GM12891 (cell line): ENCODE results near the gene FBXL7.

Experiments
- DNase-seq: peaks from one replicate; pipeline ENCODE4 v3.0.0; 2011; ENCODE audit warnings: low spot score; ENCODE audit not compliant: insufficient read length
- FAIRE-seq: peaks from 2 replicates; lab custom pipeline; 2011; peaks lifted over from hg19 to GRCh38; lab: Jason Lieb, UNC
- PAX5 ChIP-seq: IDR thresholded peaks from 2 replicates; pipeline ENCODE4 v1.6.1; 2011; ENCODE audit warnings: low read length, moderate library complexity, mild to moderate bottlenecking; ENCODE audit not compliant: insufficient read depth, severe bottlenecking
- POLR2A ChIP-seq: IDR thresholded peaks from 2 replicates; pipeline ENCODE4 v1.6.1; 2011; ENCODE audit warnings: low read depth, low read length, control low read depth
- POLR2AphosphoS5 ChIP-seq: IDR thresholded peaks from 2 replicates; pipeline ENCODE4 v1.6.1; 2011; ENCODE audit warnings: low read depth, low read length, control low read depth
- POU2F2 ChIP-seq: IDR thresholded peaks from 2 replicates; pipeline ENCODE4 v1.6.1; 2011; ENCODE audit warnings: low read depth, mild to moderate bottlenecking, control low read depth, low read length, moderate library complexity
- SPI1 ChIP-seq: IDR thresholded peaks from 2 replicates; pipeline ENCODE4 v1.6.1; 2011; ENCODE audit warnings: low read depth, low read length, control low read depth
- TAF1 ChIP-seq: IDR thresholded peaks from 2 replicates; pipeline ENCODE4 v1.6.1; 2011; ENCODE audit warnings: low read depth, low read length, control low read depth

Gene FBXL7

DNA sequence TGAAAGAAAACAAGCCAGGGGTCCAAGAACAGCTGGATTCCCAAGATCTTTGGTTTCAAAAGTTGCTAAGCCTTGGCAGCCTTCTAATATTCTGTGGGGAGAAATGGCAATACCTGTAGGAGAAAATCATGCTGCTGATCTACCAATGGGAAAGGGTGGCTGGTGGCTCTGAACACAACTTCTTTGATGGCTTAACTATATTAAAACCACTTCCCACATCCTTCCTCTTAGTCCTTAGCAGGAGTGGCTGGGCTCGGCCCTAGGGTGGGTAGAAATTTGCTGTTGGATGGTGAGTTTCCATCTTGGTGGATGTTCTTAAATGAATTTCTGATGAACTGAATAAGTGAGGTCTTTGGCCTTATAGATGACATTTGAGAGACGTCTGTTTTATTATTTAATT is 19.5 kb upstream of the FBXL7 start:
- FAIRE-seq (no peak), DNase-seq (no peak)
- TF ChIP-seq TAF1 (no peak), POU2F2 (no peak), PAX5 (no peak), POLR2A (no peak), POLR2AphosphoS5 (no peak), SPI1 (no peak)

- DNase-seq = no peak
- no peak for FAIRE-seq
- no peak for TF ChIP-seq POLR2AphosphoS5
- TF ChIP-seq PAX5 = no peak
- TF ChIP-seq SPI1 = no peak
- no peak for TF ChIP-seq TAF1
- TF ChIP-seq POU2F2 = no peak
- no peak for TF ChIP-seq POLR2A
Observed at GRCh38 chr5:15483351-15484097, 16.5 kb upstream of the FBXL7 start.

DNA sequence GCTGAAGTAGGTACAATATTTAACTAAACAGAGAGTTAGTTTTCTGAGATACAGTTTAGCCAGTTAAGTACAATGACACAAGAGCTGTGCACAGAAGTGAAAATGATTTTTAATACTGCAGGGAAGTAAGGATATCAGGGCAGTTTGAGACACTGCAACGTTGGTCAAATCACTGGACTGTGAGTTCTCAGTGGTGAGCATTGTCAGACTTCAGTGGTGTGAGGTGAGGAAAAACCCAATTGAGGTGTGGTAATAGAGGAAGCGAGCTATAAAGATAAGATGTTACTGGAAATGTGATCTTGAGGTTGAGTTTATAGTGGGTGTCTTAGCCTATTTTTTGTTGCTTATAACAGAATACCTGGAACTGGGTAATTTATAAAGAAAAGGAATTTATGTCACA is 12.8 kb upstream of the FBXL7 start:
- FAIRE-seq (no peak), DNase-seq (no peak)
- TF ChIP-seq TAF1 (no peak), PAX5 (no peak), SPI1 (peak; percentile 46), POLR2AphosphoS5 (no peak), POLR2A (no peak), POU2F2 (no peak)

GRCh38 chr5:15489571-15490235 is 10.3 kb upstream of the FBXL7 start:
- no peak for FAIRE-seq
- TF ChIP-seq PAX5 = no peak
- no peak for TF ChIP-seq POLR2AphosphoS5
- TF ChIP-seq SPI1 = no peak
- TF ChIP-seq TAF1 = no peak
- no peak for TF ChIP-seq POLR2A
- TF ChIP-seq POU2F2 = no peak
- no peak for DNase-seq

DNA sequence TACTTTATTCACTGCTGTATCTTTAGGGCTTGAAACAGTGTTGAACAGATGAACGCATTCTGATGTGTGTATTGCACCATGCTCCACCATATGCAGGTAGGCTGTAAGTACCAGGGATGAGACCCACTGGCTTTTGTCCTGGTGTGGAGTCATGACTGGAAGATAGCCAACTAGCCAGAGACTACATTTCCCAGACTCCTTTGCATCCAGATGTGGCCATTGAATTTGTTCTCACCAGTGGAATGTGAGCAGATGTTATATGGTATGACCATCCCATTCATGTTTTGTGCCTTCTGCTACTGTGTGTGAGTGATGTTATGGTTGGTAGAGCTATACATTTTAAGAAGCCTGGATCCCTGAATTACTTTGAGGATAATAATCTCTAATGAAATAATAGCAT is 7.4 kb upstream of the FBXL7 start:
- FAIRE-seq = no peak
- no peak for TF ChIP-seq POLR2A
- TF ChIP-seq SPI1 = no peak
- no peak for TF ChIP-seq POU2F2
- no peak for TF ChIP-seq PAX5
- no peak for TF ChIP-seq TAF1
- no peak for TF ChIP-seq POLR2AphosphoS5
- no peak for DNase-seq

GRCh38 chr5:15493501-15493900 is 6.5 kb upstream of the FBXL7 start:
- no peak for TF ChIP-seq TAF1
- no peak for TF ChIP-seq SPI1
- TF ChIP-seq PAX5 = no peak
- no peak for TF ChIP-seq POU2F2
- no peak for TF ChIP-seq POLR2A
- TF ChIP-seq POLR2AphosphoS5 = no peak
- FAIRE-seq = no peak

GRCh38 chr5:15495026-15495425 is 5.0 kb upstream of the FBXL7 start:
- DNase-seq (no peak), FAIRE-seq (no peak)
- TF ChIP-seq PAX5 = no peak
- no peak for TF ChIP-seq TAF1
- TF ChIP-seq POLR2A = no peak
- TF ChIP-seq POU2F2 = no peak

More at GRCh38 chr5:15493501-15493900, 6.5 kb upstream of the FBXL7 start:
- DNase-seq = no peak

DNA sequence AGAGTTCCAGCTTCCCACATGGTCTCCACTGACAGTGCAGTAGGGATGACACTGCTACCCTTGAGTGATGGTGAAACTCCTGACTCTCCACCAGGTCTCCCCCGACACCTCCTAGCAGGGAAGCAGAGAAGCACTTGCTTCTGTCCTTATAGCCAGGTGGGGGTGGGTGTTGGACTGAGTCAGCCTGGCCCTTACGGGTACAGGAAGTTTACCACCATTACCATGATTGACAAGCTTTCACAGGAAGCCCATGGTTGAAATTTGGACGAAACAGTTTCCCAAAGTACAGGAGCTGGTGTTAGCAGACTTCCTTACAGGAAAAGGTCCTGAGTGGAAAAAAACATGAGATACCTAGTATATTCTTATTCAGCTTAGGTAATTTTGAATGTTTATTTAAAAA is 3.1 kb upstream of the FBXL7 start:
- TF ChIP-seq POLR2A (no peak), SPI1 (no peak), POLR2AphosphoS5 (no peak), POU2F2 (no peak), TAF1 (no peak), PAX5 (no peak)
- FAIRE-seq (no peak), DNase-seq (no peak)

GRCh38 chr5:15500325-15501001 is 483 bp downstream of the FBXL7 start:
- DNase-seq = no peak
- FAIRE-seq = no peak
- TF ChIP-seq POLR2AphosphoS5 = no peak
- no peak for TF ChIP-seq TAF1

DNA sequence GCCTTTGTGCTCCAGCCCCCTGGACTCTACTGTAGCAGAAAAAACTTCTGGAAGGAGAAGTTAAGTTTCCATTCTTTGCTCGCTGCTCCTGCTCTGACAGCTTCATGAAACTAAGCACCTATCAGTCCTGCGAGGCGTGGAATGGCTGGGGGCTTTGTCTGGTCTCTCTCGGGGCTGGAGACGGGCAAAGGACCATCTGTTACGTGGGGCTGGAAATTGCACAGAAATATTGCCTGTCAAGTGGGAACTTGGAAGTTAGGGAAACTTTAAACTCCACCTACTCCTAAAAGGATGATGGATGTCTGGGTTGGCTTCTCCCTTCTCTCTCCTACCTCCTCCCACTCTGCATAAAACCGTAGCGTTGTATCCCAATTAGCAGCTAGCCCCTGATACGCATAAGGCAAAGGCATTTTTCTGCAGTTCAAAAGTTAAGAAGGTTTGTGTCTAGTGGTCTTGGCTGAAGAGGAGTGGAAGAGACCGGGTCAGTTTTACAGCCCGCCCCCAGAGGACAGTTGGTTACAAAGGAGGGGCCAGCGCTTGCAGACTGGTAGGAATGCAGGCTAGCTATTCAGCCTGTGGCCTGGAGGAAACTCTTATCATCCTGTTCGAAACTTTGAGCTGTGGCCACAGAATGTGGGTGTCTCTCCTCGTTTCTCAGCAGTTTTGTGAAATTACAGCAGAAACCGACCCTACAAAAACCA is 1.3 kb downstream of the FBXL7 start:
- TF ChIP-seq POU2F2 (no peak), POLR2A (no peak), SPI1 (no peak), PAX5 (no peak), POLR2AphosphoS5 (no peak), TAF1 (no peak)
- DNase-seq (no peak), FAIRE-seq (no peak)
